Mucosa of gallbladder (tissue), 1 donor: Measurements from ENCODE around the gene CIAO2B. TPM values are rescaled to one million over a fixed set of nuclear protein-coding genes. Genes with fewer than 3 reads are reported as not detected.
"Not testable (repeated sequence)": the region's sequence is repeated elsewhere in the genome, so short reads cannot be mapped to it uniquely, and the experiment has no call there.

Experiments
- DNase-seq: peaks from one replicate; pipeline ENCODE4 v3.0.0-alpha.2; 2020; ENCODE audit warnings: low spot score
- total RNA-seq: library from RNA; stranded (reverse); gene quantifications from one replicate; pipeline ENCODE4 v1.2.1, GENCODE V29; 2021
- donor health status: DM: no; HTN: no; CAD: no.

The CIAO2B gene
- total RNA-seq, 1 donor from 2014 or later: 84.5 TPM

DNA sequence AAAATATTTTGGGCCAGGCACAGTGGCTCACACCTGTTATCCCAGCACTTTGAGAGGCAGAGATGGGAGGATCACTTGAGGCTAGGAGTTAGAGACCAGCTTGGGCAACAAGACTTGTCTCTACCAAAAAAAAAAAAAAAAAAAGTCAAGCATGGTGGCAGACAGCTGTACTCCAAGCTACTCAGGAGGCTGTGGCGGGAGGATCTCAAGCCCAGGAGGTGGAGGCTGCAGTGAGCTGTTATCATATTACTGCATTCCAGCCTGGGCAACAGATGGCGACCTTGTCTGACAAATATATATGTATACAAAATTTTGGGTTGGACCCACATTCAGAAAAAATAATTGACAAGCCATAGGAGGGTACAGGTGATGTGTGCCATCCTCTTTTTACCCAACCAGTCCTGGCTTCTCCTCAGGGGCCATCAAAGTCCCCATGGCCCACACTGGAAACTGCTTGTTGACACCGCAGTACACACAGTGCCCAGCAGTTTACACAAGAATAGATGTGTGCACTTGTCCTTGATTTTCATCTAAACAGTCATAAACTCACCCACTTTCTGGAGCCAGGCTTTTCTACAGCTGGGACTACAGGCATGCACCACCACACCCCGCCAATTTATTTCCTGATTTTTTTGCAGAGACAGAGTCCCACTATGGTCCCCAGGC lies 2.8 kb upstream of the CIAO2B start:
- no peak for DNase-seq

DNA sequence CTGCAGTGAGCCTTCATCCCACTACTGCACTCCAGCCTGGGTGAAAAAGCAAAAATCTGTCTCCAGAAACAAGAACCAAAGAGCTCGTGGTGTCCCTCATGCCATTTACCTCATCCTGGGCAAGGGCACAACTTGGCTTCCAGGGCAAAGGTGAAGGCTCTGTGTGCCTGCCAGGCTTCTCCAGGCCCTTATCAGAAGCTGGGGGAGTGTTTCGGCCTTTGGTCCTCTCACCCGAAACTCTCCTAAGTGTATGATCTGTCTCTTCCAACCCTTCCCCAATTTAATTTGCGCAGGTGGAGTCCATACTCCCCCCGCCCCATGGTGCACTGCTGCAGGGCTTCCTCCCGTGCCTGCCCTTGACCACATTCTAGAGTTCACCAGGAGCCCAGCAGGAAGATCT lies 2.3 kb upstream of the CIAO2B start:
- DNase-seq: no peak

DNA sequence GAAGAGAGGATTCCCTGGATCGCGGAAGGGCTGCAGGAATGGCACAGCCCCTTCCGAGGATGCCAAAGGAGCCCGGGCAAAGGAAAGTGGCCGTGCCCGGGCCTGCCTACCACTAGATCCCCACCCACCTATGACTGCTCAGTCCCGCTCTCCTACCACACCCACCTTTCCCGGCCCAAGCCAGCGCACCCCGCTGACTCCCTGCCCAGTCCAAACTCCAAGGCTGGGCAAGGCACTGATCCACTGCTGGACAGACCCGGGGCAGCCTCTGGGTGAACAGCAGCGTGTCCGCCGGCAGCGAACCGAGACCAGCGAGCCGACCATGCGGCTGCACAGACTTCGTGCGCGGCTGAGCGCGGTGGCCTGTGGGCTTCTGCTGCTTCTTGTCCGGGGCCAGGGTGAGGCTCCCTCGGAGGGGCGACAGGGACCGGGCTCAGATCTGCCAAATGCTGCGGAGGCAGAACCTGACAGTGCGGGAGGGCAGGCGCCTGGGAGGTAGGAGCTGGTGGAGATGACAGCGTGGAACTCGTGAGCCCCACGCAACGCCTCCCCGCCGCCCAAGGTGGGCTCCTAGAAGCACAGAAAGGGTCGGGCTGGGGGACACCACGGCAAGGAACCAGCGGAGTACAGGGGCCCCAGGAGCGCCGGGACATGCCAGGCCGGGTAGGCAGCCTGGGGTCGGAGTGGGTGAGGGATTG lies 1.3 kb upstream of the CIAO2B start, which contains the start of gene CES2:
CES2 (plus strand) TSS at position 203 of the 698 bp plus-strand sequence; CDS start at position 323, 120 bp downstream.
- peak; percentile 88 for DNase-seq

DNA sequence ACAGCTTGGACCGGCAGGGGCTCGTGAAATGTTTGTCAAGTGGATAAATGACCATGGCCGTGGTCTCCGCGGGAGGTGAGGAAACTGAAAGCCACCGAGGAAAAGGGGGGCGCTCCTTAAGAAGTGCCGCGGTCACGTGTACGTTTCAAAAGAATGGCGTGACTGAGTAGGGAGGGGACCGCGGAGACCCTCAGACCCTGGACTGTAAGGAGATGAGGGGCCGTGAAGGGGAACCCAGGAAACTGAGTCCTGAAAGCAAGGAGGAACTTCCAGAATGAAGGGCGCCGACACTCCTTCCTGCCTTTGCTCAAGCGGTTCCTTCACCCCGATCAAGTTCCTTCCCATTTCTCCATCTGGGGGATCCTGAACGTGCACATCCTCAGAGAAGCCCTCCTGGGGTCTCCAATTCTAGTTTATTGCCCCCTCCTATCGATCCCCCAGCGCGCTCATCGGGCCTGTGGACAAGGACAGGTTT lies 674 bp upstream of the CIAO2B start:
- DNase-seq: not testable (repeated sequence)

DNA sequence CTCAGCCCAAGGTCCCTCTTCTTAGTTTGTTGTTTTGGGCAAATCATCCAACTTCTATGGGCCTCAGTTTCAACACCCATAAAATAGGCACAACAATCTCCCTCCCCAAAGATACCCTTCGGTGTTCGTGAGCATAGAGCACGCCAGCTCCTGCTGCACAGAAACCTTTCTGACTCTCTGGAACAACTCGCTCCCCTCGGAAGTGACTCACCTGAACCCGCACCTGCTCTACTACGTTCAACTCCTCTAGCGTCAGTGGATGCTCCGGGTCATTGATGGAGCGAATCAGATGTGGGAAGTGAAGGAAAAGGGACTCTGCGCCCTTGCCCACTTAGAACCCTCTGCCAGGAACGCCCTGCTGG lies 445 bp downstream of the CIAO2B start:
- DNase-seq: no peak

DNA sequence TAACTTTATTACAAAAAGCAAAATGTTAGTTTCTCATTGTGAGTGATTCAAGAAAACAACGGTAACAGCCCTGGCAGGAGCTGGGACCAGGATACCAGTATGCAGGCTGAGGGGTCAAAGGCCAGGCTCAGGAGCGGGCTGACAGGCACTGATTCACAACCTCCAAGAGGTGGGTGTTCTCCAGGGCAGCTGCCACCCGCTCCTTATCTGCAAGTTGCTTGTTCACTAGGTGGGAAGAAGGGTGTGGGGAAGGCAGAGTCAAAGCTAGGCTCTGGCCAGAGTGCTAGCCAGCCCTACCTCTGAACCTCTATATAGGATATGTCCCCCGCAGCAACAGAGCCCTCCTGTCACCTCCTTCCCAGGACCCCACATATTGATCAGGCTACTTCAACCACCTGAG lies 2.1 kb downstream of the CIAO2B start:
- no peak for DNase-seq

DNA sequence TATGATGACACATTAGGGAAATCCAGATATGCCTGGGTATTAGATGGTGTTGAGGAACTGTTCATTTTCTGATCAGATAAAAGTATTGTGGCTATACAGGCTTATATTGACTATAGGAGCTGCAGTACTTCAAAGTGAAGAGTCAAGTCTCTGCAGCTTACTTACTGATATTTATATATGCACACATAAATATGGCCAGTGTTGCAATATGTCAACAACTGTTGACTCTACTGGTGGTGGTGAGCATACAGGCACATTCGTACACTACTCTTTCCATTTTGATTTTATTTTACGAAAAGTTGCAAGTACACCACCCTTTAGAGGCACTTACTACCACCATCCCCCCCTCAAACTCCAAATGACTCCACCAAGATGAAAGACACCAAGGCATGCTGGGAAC lies 2.5 kb downstream of the CIAO2B start:
- no peak for DNase-seq

DNA sequence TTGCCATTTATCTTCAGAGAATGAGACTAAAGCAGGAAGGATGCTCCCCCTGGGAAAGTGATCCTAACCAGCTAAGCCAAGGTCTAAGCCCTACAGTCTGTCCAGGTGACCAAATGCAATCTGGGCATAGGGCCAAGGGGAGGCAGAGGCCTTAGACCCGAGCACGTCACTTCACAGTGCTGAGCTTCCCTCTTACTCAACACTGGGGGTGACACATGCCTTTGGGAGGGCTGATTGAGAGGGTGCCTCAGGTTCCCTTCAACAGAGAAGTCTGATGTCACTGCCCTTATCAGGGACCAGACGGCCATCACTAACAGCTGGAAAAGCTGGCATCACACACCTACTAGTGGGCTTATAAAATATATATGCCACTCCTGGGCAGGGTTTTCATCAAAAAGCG lies 4.0 kb downstream of the CIAO2B start:
- peak; percentile 34 for DNase-seq

DNA sequence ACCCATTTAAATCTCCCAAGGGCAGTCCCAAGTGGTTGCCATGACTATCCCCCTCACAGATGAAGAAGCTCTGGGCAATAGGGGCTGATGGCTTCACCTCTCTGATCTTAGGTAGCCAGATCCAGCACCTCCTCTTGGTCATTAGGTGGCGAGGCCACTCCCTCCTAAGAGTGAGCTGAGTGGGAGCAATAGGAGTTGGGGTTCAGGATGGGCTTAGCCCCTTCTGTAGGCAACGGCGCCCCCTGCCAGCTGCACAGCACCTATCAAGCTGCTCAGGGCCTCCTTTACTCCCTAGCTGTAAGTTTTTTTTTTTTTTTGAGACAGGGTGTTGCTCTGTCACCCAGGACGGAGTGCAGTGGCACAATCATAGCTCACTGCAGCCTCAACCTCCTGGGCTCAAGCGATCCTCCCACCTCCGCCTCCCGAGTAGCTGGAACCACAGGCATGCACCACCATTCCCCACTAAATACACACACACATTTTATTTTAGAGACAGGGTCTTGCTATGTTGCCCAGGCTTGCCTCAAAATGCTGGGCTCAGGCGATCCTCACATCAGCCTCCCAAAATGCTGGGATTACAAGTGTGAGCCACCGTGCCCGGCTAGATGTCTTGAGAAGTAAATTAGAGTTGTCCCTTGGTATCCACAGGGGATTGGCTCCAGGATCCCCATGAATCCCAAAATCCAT lies 5.4 kb downstream of the CIAO2B start:
- no peak for DNase-seq

DNA sequence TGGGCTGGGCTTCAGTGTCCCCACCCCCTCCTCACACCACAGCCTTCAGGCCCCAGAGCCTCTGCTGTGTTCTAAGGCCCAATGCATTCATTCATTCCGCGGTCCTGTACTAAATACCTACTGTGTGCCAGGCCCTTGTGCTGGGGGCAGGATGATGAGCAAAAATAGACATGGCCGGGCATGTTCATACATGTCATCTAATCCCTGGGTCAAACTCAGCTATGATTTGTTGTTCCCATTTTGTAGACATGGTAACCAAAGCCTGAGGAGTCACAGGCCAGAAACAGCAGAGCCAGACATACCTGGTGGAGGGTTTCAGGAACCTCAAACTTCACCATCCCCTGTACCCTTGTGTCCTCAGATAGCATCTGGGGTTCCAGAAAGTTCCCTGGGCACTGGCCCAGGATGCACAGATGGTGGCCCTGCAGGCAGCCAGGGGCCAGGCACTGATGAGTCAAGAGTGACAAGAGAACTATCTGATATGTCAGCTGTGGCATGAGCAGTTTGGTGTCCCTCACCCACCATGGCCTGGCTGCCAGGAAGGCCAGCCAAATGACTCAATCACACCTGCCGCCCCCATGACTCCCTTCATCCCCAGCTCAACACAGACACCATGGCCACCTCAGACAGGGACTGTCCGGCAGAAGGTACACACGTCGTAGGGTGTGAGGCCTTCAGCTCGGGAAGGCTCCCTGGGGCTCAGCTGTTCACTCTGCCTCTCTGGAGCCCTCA lies 6.1 kb downstream of the CIAO2B start:
- DNase-seq: no peak

DNA sequence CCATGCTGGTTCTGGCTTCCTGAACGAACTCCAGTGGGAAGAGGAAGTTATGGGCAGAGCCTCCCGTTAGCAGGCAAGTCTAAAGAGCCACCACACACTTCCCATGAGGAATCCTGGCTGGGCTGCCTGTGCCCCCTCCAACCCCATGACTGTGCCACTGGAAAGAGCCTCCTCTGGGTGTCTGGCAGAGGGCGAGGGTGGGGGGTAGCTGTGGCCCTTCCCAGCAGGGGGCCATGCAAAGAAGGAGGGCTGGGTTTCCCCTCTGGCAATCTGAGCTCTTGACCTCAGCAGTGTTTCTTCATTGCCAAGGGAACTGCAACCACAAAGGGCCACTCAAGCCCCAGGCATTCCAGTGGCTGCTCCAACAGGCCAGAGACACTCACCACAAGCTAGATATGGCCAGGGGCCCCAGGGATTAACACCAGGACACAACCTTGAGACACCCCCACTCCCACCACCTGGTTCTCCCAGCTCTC lies 7.2 kb downstream of the CIAO2B start:
- no peak for DNase-seq

DNA sequence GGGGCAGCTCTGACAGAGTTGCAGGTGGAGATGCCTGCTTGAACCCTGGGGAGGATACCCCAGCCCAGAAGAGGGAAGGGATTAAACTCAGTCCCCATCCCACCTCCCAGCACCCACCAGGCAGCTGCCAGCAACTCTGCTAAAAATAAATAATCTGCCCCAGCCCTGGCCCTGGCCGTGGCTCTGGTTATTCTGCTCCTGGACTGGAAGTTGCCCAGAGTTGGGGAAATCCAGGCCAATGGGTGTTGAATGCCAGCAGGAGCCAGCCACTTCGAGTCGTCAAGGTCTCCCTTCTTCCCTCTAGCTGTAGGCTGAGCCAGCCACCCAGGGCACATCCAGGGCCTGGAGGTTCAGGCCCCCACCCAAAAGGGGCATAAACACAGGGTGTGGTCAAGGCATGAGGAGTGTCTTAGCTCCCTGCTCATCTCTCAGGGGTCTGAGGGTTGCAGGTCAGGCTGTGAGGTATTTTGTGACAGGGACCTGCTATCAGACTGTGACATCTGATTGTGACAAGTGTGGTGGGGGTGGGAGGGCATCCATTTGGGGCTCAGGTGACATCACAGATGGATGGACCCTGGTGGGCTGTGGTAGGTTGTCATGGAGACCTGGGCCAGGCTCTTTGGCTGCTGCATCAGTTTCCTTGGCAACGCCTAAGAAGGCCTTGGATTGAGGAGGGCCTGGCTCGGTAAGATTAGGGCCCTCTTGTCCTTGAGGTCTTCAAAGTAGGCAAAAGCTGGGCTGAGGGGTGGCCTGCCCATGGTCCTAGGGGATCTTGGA lies 7.8 kb downstream of the CIAO2B start:
- no peak for DNase-seq

DNA sequence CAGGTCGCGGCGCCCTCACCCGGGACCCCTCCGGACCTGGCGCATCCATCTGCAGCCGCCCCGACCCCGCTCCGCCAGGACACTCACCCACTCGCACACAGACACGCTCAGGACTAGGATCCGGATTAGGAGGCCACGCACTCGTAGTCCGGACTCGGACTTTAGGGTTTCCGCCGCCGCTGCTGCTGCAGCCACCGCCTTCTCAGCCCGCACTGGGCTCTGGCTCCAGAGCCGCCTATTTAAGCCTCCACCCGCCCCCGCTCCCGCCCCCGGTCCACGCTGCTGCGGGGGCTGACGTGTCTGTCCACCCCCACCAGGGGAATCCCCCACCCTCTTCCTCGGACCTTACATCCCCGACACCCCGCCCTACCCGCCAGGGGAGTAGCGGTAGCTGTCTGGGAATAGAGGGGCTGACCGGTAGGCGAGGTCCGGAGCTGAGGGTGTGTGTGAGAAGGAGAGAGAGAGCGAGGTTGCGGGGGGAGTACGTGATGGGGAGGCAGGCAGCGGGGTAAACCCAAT lies 8.8 kb downstream of the CIAO2B start, which contains the start of gene RRAD:
RRAD (minus strand) TSS at position 214 of the 519 bp plus-strand sequence. CDS start 356 bp downstream, outside the sequence.
- no peak for DNase-seq

DNA sequence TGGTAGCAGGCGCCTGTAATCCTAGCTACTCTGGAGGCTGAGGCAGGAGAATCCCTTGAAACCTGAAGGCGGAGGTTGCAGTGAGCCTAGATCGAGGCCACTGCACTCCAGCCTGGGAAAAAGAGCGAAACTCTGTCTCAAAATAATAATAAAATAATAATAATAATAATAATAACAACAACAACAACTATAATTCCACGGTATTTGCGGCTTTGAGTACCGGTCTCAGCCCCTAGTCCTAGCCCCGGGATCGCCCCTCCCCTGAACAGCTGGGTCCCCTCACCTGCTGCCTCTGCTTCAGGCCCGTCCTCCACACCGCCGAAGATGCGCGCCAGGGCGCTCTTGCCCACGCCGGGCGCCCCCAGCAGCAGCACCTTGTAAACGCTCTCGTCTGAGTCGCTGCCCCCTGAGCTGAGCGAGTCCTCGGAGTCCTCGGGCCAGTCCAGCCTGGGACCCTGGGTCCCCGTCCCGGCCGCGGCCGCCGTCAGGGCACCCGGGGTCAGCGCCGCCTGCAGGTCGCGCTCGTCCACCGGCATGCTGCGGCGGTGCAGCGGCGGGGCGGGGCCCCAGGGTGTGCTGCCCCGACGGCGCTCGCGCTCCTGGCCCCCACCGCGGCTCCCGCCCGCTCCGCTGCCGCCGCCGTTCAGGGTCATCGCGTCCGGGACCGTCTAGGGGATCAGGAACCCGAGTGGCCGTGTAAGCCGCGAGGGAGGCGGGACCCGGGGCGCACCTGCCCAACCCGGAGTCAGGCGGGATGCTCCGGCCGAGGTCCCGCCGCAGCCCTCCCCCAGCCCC lies 9.5 kb downstream of the CIAO2B start:
- no peak for DNase-seq

DNA sequence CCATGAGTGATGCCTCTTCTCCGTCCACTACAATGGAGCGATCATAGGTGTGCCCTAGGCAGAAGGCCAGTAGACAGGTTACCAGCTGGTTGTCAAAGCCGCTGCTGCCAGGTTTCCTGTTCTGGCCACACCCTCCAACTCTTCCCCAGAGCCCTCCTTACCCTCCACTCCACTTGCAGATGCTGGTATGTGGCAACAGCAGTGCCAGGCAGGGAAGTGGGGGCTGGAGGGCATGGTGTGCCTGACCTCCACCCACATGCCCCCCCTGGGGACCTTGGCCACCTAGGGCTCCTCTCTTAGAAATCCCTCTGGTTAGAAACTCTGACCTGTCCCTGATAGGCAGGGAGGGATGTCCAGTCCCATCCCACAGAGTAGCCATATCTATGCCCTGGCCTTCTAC lies 10.3 kb downstream of the CIAO2B start:
- DNase-seq: no peak

DNA sequence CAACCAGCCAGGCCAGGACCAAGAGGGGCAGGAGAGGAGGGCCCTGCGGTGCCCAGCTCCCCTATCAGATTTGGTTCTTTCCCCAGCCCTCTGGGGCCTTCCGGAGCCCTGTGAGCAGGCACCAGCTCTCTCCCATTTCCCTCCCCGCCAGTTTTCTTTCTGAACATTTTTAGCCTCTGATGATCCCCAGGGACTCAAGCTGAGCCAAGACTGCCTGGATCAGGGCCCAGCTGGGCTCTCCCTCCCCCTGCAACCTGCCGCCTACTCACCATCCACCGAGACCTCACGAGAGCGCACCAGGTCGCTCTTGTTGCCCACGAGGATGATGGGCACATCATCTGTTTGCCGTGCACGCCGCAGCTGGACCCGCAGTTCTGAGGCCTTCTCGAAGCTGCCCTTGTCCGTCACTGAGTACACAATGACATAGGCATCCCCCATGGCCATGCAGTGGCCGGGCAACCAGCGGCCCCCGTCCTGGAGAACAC lies 10.9 kb downstream of the CIAO2B start:
- DNase-seq: no peak

DNA sequence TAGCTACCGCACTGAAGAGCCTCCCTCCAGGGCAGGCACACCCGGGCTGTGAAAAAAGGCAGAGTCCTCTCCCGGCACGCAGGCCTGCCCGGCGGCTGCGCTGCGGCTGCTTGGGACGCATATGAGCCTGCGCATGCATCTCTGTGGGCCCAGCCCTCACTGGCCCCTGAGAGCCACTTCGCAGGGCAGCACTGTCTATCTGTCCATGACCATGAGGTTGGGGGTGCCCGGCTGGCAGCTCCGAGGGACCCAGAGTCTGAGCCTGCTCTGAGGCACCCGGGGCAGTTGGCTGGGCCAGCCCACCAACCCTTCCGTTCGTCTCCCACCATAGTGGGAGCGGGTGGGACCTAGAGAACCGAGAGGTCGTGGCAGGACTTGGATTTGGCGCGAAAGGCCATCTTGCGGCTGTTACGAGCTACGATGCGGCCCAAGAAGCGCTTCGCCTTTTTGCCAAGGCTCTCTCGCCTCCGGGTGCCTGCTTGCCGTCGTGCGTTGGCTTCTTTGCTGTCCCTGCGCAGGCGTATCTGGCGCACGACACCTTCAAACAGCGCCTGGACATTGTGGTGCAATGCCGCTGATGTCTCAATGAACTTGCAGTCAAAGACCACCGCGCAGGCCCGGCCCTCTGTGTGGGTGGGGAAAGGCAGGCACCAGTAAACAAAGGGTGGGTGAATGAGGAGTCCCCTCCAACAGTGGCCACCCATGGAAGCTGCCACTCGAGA lies 12.3 kb downstream of the CIAO2B start:
- DNase-seq: no peak

DNA sequence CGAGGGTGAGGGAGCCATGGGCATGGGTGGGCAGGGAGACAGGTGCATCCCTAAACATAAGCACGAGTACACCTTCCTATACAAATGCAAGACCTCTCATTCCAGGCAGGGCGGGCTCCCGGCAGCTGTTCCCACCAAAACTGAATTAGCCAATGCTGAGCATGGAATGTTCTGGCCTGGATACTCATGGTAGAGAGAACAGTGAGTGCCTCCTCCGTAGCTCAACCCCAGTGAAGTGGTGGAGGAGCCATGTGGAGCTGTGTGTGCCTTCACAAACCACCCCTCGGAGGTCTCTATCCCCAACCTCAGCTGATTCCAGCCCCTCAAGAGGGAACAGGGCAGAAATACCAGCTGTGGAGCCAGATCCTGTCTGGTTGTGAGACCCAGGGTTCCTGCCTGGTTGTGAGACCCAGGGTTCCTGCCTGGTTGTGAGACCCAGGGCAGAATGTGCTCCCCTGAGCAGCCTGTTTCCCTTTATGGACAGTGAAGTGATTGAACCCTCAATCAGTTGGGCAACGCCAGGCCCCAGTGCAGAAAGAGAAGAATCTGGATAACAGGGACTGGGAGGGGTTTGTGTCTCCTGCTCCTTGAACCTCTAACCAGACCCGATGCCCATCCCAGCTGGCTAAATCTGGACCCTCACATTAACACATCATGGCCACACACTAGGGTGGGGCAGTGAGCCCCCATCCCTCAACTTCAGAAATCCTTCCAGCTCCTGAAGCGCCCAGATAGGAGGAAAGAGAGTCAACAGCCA lies 13.1 kb downstream of the CIAO2B start:
- no peak for DNase-seq

DNA sequence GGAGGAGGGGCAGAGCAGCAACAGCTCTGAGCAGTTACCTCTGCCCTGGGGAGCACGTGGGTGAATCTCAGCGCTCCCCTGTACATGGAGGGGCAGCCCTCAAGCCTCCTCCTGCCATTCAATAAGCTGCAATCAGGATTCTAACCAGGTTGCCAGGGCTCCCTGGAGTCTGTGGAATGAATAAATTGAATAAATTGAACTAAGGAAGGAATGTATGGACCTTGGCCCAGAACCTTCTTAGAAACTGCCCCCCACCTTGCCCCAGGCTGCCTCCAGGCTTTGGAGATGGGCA lies 14.0 kb downstream of the CIAO2B start:
- no peak for DNase-seq
